Activated CD4-positive, alpha-beta T cell treated with anti-CD3 and anti-CD28 coated beads, Interleukin-2, amount 50 U/mL, for 24 hours (primary cell): ENCODE measurements around the gene SRGAP2C.
"Not testable (repeated sequence)": the region's sequence is repeated elsewhere in the genome, so short reads cannot be mapped to it uniquely, and the experiment has no call there.

Source experiments
- DNase-seq, 2 donors: peaks; one replicate each; pipeline ENCODE4 v3.0.0-alpha.2; 2020; ENCODE audit warnings: low read depth in 1 of 2, low spot score in 1 of 2

SRGAP2C gene

GRCh38 chr1:121278202-121278601, 93.4 kb downstream of the SRGAP2C start:
- DNase-seq = not testable (repeated sequence)

- not testable (repeated sequence) for DNase-seq
These were observed 94.2 kb downstream of the SRGAP2C start for GRCh38 chr1:121278777-121279547.

GRCh38 chr1:121279548-121279898, 94.7 kb downstream of the SRGAP2C start:
- DNase-seq = not testable (repeated sequence)

GRCh38 chr1:121280699-121281317, 96.0 kb downstream of the SRGAP2C start:
- DNase-seq = not testable (repeated sequence)

GRCh38 chr1:121281480-121281879, 96.7 kb downstream of the SRGAP2C start:
- not testable (repeated sequence) for DNase-seq

GRCh38 chr1:121283587-121284180, 98.9 kb downstream of the SRGAP2C start:
- DNase-seq = not testable (repeated sequence)

- DNase-seq = not testable (repeated sequence)
These were observed 107.8 kb downstream of the SRGAP2C start for GRCh38 chr1:121292590-121292989.

GRCh38 chr1:121293263-121294204, 108.8 kb downstream of the SRGAP2C start:
- not testable (repeated sequence) for DNase-seq

- not testable (repeated sequence) for DNase-seq
These were observed 109.4 kb downstream of the SRGAP2C start for GRCh38 chr1:121294205-121294570.

- not testable (repeated sequence) for DNase-seq
These were observed 111.8 kb downstream of the SRGAP2C start for GRCh38 chr1:121296563-121296962.

- DNase-seq = not testable (repeated sequence)
These were observed 113.8 kb downstream of the SRGAP2C start for GRCh38 chr1:121298529-121298928.

- DNase-seq = not testable (repeated sequence)
These were observed 114.9 kb downstream of the SRGAP2C start for GRCh38 chr1:121299514-121300149.

- DNase-seq = not testable (repeated sequence)
These were observed 117.1 kb downstream of the SRGAP2C start for GRCh38 chr1:121301876-121302275.

- not testable (repeated sequence) for DNase-seq
These were observed 123.0 kb downstream of the SRGAP2C start for GRCh38 chr1:121307759-121308158.

- not testable (repeated sequence) for DNase-seq
These were observed 130.7 kb downstream of the SRGAP2C start for GRCh38 chr1:121315509-121315908.

- DNase-seq = not testable (repeated sequence)
These were observed 131.3 kb downstream of the SRGAP2C start for GRCh38 chr1:121316081-121316480.

GRCh38 chr1:121317491-121318468, 133.0 kb downstream of the SRGAP2C start:
- not testable (repeated sequence) for DNase-seq

GRCh38 chr1:121318687-121319086, 133.9 kb downstream of the SRGAP2C start:
- DNase-seq = not testable (repeated sequence)

- not testable (repeated sequence) for DNase-seq
These were observed 136.9 kb downstream of the SRGAP2C start for GRCh38 chr1:121321660-121322059.
